A549 (cell line): Measurements from ENCODE around the gene MIEF1.

Experiments used
- CTCF ChIP-seq: fragments of >200 bp; sonication (Bioruptor Twin); formaldehyde crosslinking; IDR thresholded peaks from 3 replicates; pipeline ENCODE4 v1.5.1; 2016
- ESRRA ChIP-seq: fragments of 150-350 bp; IDR thresholded peaks from 2 replicates; pipeline ENCODE4 v1.6.1; 2014; ENCODE audit warnings: mild to moderate bottlenecking, low read length, borderline replicate concordance
- HOXB5 ChIP-seq: fragments of 250-450 bp; sonication (Bioruptor Pico); IDR thresholded peaks from 2 replicates; pipeline ENCODE4 v1.5.0; 2020; ENCODE audit warnings: mild to moderate bottlenecking, moderate library complexity
- KDM1A ChIP-seq: fragments of 200-600 bp; sonication (generic); IDR thresholded peaks from 2 replicates; pipeline ENCODE4 v1.6.1; 2016; ENCODE audit warnings: low read depth, mild to moderate bottlenecking
- PHF8 ChIP-seq: fragments of 200-600 bp; sonication (generic); IDR thresholded peaks from 2 replicates; pipeline ENCODE4 v1.6.1; 2016; ENCODE audit warnings: low read depth, mild to moderate bottlenecking, antibody characterized with exemption, moderate library complexity, borderline replicate concordance
- POLR2A ChIP-seq: IDR thresholded peaks from 2 replicates; pipeline ENCODE4 v1.6.1; 2012; ENCODE audit warnings: mild to moderate bottlenecking, low read length
- RARB ChIP-seq: fragments of 250-450 bp; sonication (Bioruptor Pico); IDR thresholded peaks from 2 replicates; pipeline ENCODE4 v1.8.0; 2021; ENCODE audit warnings: mild to moderate bottlenecking, moderate library complexity
- ZFP36 ChIP-seq: fragments of 450-650 bp; IDR thresholded peaks from 2 replicates; pipeline ENCODE4 v1.6.1; 2014; ENCODE audit warnings: borderline replicate concordance; ENCODE audit not compliant: partially characterized antibody
- TF ChIP-seq, protein P1 (sequence below): fragments of >200 bp; sonication (Bioruptor Twin); formaldehyde crosslinking; IDR thresholded peaks from 2 replicates; pipeline ENCODE4 v1.6.1; 2016

DNA sequence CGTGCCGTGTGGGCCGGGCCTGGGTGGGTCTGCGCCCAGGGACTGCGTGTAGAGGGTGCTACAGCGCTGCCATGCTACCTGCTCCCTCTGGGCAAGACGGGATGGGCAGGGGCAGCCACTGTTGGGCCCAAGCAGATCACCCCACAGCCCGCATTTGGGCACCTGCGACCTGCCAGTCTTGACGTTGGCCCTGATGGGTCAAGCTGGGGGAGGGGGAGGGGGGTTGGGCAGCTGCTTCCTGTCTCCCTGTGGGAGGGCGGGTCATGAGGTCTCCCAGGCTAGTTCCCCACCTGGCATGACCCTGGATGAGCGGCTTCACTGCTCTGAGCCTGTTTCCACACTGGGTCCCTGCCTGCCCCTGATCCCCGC lies 33.3 kb downstream of the MIEF1 start:
- TF ChIP-seq KDM1A, result no peak
- no peak for TF ChIP-seq CTCF
- TF ChIP-seq, protein P1, sequence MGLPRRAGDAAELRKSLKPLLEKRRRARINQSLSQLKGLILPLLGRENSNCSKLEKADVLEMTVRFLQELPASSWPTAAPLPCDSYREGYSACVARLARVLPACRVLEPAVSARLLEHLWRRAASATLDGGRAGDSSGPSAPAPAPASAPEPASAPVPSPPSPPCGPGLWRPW, result no peak
- no peak for TF ChIP-seq POLR2A
- no peak for TF ChIP-seq ZFP36
- no peak for TF ChIP-seq PHF8
- no peak for TF ChIP-seq ESRRA
- TF ChIP-seq RARB (CRISPR knock-in tag), result no peak
- TF ChIP-seq HOXB5 (CRISPR knock-in tag), result no peak
